H1 (cell line): ENCODE results near the gene KLHL36. TPM values are rescaled to one million over a fixed set of nuclear protein-coding genes. Genes with fewer than 3 reads are reported as not detected.

Source experiments
- CTCF ChIA-PET: fragments of 300-600 bp; sonication (Branson Sonifier 250); formaldehyde crosslinking; loops from one replicate; lab custom pipeline; 2021; ENCODE audit not compliant: partially characterized antibody; lab: Charles Lee
- POLR2A ChIA-PET: fragments of 300-600 bp; sonication (Branson Sonifier 250); formaldehyde crosslinking; loops from one replicate; lab custom pipeline; 2021; ENCODE audit warnings: inconsistent platforms; ENCODE audit not compliant: partially characterized antibody; lab: Charles Lee
- DNase-seq, 2 experiments: peaks; one replicate each; pipeline versions ENCODE4 v3.0.0 to v3.0.0-alpha.2; 2010 to 2022; ENCODE audit warnings: low spot score in 2 of 2, low read depth in 1 of 2, mixed read lengths in 1 of 2
- FAIRE-seq: peaks from 2 replicates; lab custom pipeline; 2011; peaks lifted over from hg19 to GRCh38; lab: Jason Lieb, UNC
- H2AFZ ChIP-seq: 2 replicates; pipeline ENCODE4 v1.8.1; 2012; ENCODE audit warnings: low read length, inconsistent platforms
- H2AK5ac ChIP-seq: 2 replicates; pipeline ENCODE4 v1.6.1; 2013; ENCODE audit warnings: low read depth, low read length
- H2BK120ac ChIP-seq: replicated peaks from 2 replicates; pipeline ENCODE3; 2013; ENCODE audit warnings: low read depth, low read length, inconsistent platforms
- H2BK12ac ChIP-seq: 2 replicates; pipeline ENCODE4 v1.6.1; 2013; ENCODE audit warnings: low read depth, low read length
- H2BK15ac ChIP-seq: 2 replicates; pipeline ENCODE4 v1.6.1; 2013; ENCODE audit warnings: low read length
- H2BK20ac ChIP-seq: 2 replicates; pipeline ENCODE4 v1.6.1; 2013; ENCODE audit warnings: low read length
- H2BK5ac ChIP-seq: 2 replicates; pipeline ENCODE4 v1.6.1; 2013; ENCODE audit warnings: low read depth, low read length
- H3K14ac ChIP-seq: 2 replicates; pipeline ENCODE4 v1.6.1; 2013; ENCODE audit warnings: inconsistent platforms; ENCODE audit not compliant: insufficient read length
- H3K18ac ChIP-seq: 2 replicates; pipeline ENCODE4 v1.6.1; 2013; ENCODE audit warnings: low read length; ENCODE audit errors: extremely low read depth
- H3K23ac ChIP-seq: 2 replicates; pipeline ENCODE4 v1.6.1; 2013; ENCODE audit warnings: inconsistent platforms; ENCODE audit not compliant: insufficient read length
- H3K23me2 ChIP-seq: 2 replicates; pipeline ENCODE4 v1.6.1; 2013; ENCODE audit warnings: low read depth, low read length
- H3K27ac ChIP-seq: 2 replicates; pipeline ENCODE4 v1.6.1; 2011; ENCODE audit warnings: low read depth, low read length, inconsistent platforms
- H3K27me3 ChIP-seq, 4 experiments: replicated peaks in 1 of 4; 1 replicate in 1 of 4; 2 replicates in 3 of 4; pipeline versions ENCODE4 v1.6.1 to v1.8.1; 2011 to 2013; ENCODE audit warnings: low read length in 3 of 4, mild to moderate bottlenecking in 3 of 4, inconsistent platforms in 2 of 4, mixed read lengths in 2 of 4, moderate library complexity in 1 of 4; ENCODE audit not compliant: control insufficient read depth in 3 of 4, insufficient read depth in 3 of 4; ENCODE audit errors: extremely low read depth in 1 of 4
- H3K36me3 ChIP-seq, 4 experiments: 2 replicates each; pipeline versions ENCODE4 v1.6.1 to v1.8.1; 2011 to 2013; ENCODE audit warnings: mild to moderate bottlenecking in 4 of 4, low read length in 3 of 4, moderate library complexity in 2 of 4, control low read depth in 1 of 4, inconsistent platforms in 1 of 4; ENCODE audit not compliant: insufficient read depth in 4 of 4, control insufficient read depth in 2 of 4
- H3K4ac ChIP-seq: replicated peaks from 2 replicates; pipeline ENCODE3; 2013; ENCODE audit warnings: low read length, low read depth, mixed read lengths, inconsistent platforms; ENCODE audit not compliant: insufficient read length
- H3K4me1 ChIP-seq, 4 experiments: replicated peaks in 1 of 4; 1 replicate in 1 of 4; 2 replicates in 3 of 4; pipeline versions ENCODE4 v1.6.1 to v1.8.1; 2011 to 2013; ENCODE audit warnings: low read length in 3 of 4, inconsistent platforms in 2 of 4, mixed read lengths in 1 of 4; ENCODE audit not compliant: insufficient read depth in 4 of 4, control insufficient read depth in 3 of 4
- H3K4me2 ChIP-seq, 2 experiments: 2 replicates each; pipeline versions ENCODE4 v1.6.1 to v1.8.1; 2011 to 2013; ENCODE audit warnings: low read depth in 2 of 2, low read length in 2 of 2, control low read depth in 1 of 2, inconsistent platforms in 1 of 2, mild to moderate bottlenecking in 1 of 2; ENCODE audit not compliant: insufficient read depth in 1 of 2
- H3K4me3 ChIP-seq, 4 experiments: fragments of 200-600, 300-600 bp in 1 of 4; sonication (generic), shearing (Covaris generic), sonication (Bioruptor Twin) in 1 of 4; 2 replicates each; pipeline versions ENCODE4 v1.5.1 to v1.8.1; 2011 to 2016; ENCODE audit warnings: low read length in 4 of 4, low read depth in 3 of 4, control low read depth in 2 of 4, inconsistent platforms in 2 of 4, mild to moderate bottlenecking in 2 of 4, mixed read lengths in 1 of 4, moderate library complexity in 1 of 4; ENCODE audit not compliant: insufficient read depth in 2 of 4; ENCODE audit errors: extremely low read depth in 1 of 4
- H3K56ac ChIP-seq: replicated peaks from 2 replicates; pipeline ENCODE3; 2013; ENCODE audit warnings: low read depth, mild to moderate bottlenecking, mixed read lengths, low read length, inconsistent platforms; ENCODE audit not compliant: insufficient read length
- H3K79me1 ChIP-seq: 2 replicates; pipeline ENCODE4 v1.6.1; 2013; ENCODE audit warnings: low read depth, low read length, control low read depth
- H3K79me2 ChIP-seq, 2 experiments: 2 replicates each; pipeline versions ENCODE4 v1.6.1 to v1.8.1; 2012 to 2013; ENCODE audit warnings: low read length in 2 of 2, mild to moderate bottlenecking in 2 of 2, inconsistent platforms in 1 of 2; ENCODE audit not compliant: insufficient read depth in 2 of 2, control insufficient read depth in 1 of 2
- H3K9ac ChIP-seq, 4 experiments: replicated peaks in 1 of 4; 1 replicate in 1 of 4; 2 replicates in 3 of 4; pipeline versions ENCODE4 v1.6.1 to v1.8.1; 2011 to 2013; ENCODE audit warnings: low read depth in 3 of 4, low read length in 3 of 4, control low read depth in 2 of 4, mild to moderate bottlenecking in 2 of 4, moderate library complexity in 2 of 4, inconsistent platforms in 1 of 4; ENCODE audit errors: extremely low read depth in 1 of 4
- H3K9me3 ChIP-seq, 2 experiments: 2 replicates each; pipeline versions ENCODE4 v1.6.1 to v1.8.1; 2012 to 2013; ENCODE audit warnings: mild to moderate bottlenecking in 2 of 2, moderate library complexity in 2 of 2, control low read depth in 1 of 2, inconsistent platforms in 1 of 2, low read depth in 1 of 2, low read length in 1 of 2, mixed read lengths in 1 of 2; ENCODE audit not compliant: insufficient read depth in 2 of 2
- H4K20me1 ChIP-seq, 2 experiments: replicated peaks in 1 of 2; 2 replicates each; pipeline versions ENCODE3 to v1.8.1; 2011 to 2013; ENCODE audit warnings: inconsistent platforms in 2 of 2, low read length in 2 of 2, mild to moderate bottlenecking in 1 of 2; ENCODE audit not compliant: insufficient read depth in 2 of 2, control insufficient read depth in 1 of 2
- H4K5ac ChIP-seq: 2 replicates; pipeline ENCODE4 v1.6.1; 2013; ENCODE audit warnings: low read length, low read depth, mixed read lengths, inconsistent platforms; ENCODE audit not compliant: insufficient read length
- H4K8ac ChIP-seq: 2 replicates; pipeline ENCODE4 v1.8.0; 2013; ENCODE audit warnings: mild to moderate bottlenecking, moderate library complexity, low read length, inconsistent platforms; ENCODE audit not compliant: insufficient read depth; ENCODE audit errors: extremely low read depth
- H4K91ac ChIP-seq: replicated peaks from 2 replicates; pipeline ENCODE3; 2013; ENCODE audit warnings: low read length, mixed read lengths, inconsistent platforms; ENCODE audit not compliant: insufficient read length
- CHD2 ChIP-seq: IDR thresholded peaks from 2 replicates; pipeline ENCODE4 v1.6.1; 2012; ENCODE audit warnings: low read length, improper control_type of control experiment
- EGR1 ChIP-seq: IDR thresholded peaks from 2 replicates; pipeline ENCODE4 v1.6.1; 2011; ENCODE audit warnings: low read depth, low read length, borderline replicate concordance
- EZH2 ChIP-seq: fragments of 200-600 bp; sonication (generic); IDR thresholded peaks from 2 replicates; pipeline ENCODE4 v1.7.1; 2012; ENCODE audit warnings: low read depth, mild to moderate bottlenecking, moderate library complexity, low read length, inconsistent platforms; ENCODE audit not compliant: severe bottlenecking
- GTF2F1 ChIP-seq: IDR thresholded peaks from 2 replicates; pipeline ENCODE4 v1.6.1; 2012; ENCODE audit warnings: low read depth, low read length, improper control_type of control experiment, borderline replicate concordance
- HDAC6 ChIP-seq: IDR thresholded peaks from one replicate; pipeline ENCODE4 v1.7.1; 2012; ENCODE audit warnings: low read depth, mild to moderate bottlenecking, inconsistent platforms, low read length, moderate library complexity
- JUN ChIP-seq: IDR thresholded peaks from 2 replicates; pipeline ENCODE4 v1.6.1; 2011; ENCODE audit warnings: low read depth, mild to moderate bottlenecking, improper control_type of control experiment, low read length
- RAD21 ChIP-seq, 2 experiments: IDR thresholded peaks in 1 of 2; conservative IDR thresholded peaks in 1 of 2; 2 replicates each; pipeline ENCODE4 v1.6.1; 2011; ENCODE audit warnings: low read depth in 2 of 2, low read length in 2 of 2, improper control_type of control experiment in 1 of 2, inconsistent platforms in 1 of 2, mild to moderate bottlenecking in 1 of 2, moderate library complexity in 1 of 2
- SRF ChIP-seq: IDR thresholded peaks from 2 replicates; pipeline ENCODE4 v1.6.1; 2011; ENCODE audit warnings: mild to moderate bottlenecking, low read depth, low read length, moderate library complexity
- ZNF274 ChIP-seq: IDR thresholded peaks from 2 replicates; pipeline ENCODE4 v1.7.0; 2012; ENCODE audit warnings: low read length, borderline replicate concordance; ENCODE audit errors: extremely low read depth
- WGBS, 2 experiments: shearing (Covaris generic) in 1 of 2; methylation state at CpG; one replicate each; pipeline versions ENCODE4 v1.1.6 to v1.1.7; 2013 to 2015; ENCODE audit warnings: low lambda C conversion rate in 2 of 2, mixed read lengths in 2 of 2, inconsistent platforms in 1 of 2, low coverage in 1 of 2, missing lambda C conversion rate in 1 of 2; ENCODE audit not compliant: insufficient replicate concordance in 2 of 2, insufficient coverage in 1 of 2, insufficient read length in 1 of 2; ENCODE audit errors: extremely low coverage in 1 of 2, missing lambda C conversion rate in 1 of 2; 5-methylcytosine and 5-hydroxymethylcytosine counted together
- polyA plus RNA-seq, 7 experiments: library from polyadenylated mRNA; depleted of rRNA in 3 of 7; stranded (reverse) in 5 of 7; unstranded in 2 of 7; fragments of >200 nt in 5 of 7; fragments of 200-250 nt in 2 of 7; gene quantifications; 1 replicate in 5 of 7; 2 replicates in 1 of 7; 4 replicates in 1 of 7; pipeline versions ENCODE4 v1.2.1 to v1.2.3, GENCODE V29; 2011 to 2013; ENCODE audit warnings: missing spikeins in 2 of 7, mixed read lengths in 2 of 7
- total RNA-seq: library from RNA; stranded (reverse); fragmentation: NEBNext Ultra II Directional; extraction: Animal tissue kit (Norgen Biotek cat#: 25700); gene quantifications from 2 replicates; pipeline ENCODE4 v1.2.1, GENCODE V29; 2021

The KLHL36 gene
- total and polyA plus RNA-seq, 2 of the 8 experiments (the other 6 are each of a cell fraction or from before 2014, with no cell fraction given) = 22.9 to 33.6 TPM

GRCh38 chr16:84637709-84638108 is 10.6 kb upstream of the KLHL36 start:
- Histone ChIP-seq H3K4ac (no peak overlapping the region), H2AK5ac (no peak overlapping the region), H2BK15ac (no peak overlapping the region), H2BK20ac (no peak overlapping the region), H3K14ac (no peak overlapping the region), H4K8ac (no peak overlapping the region), H2BK120ac (no peak overlapping the region), H4K91ac (no peak overlapping the region), H2AFZ (no peak overlapping the region), H3K4me1 (peaks cover 0 to 7% (median 1%) of the 10 kb centered on the region in 4 experiments; a peak in 3 of 7 replicates), H3K56ac (no peak overlapping the region), H4K5ac (no peak overlapping the region), H3K4me2 (no peak overlapping the region), H3K4me3 (no peak overlapping the region), H3K23me2 (no peaks in the 10 kb centered on the region), H2BK5ac (no peak overlapping the region), H3K27ac (no peak overlapping the region), H3K27me3 (no peaks in the 10 kb centered on the region), H3K36me3 (no peaks in the 10 kb centered on the region), H4K20me1 (no peaks in the 10 kb centered on the region), H3K23ac (no peak overlapping the region), H3K18ac (no peak overlapping the region), H3K79me1 (no peaks in the 10 kb centered on the region), H3K9ac (no peak overlapping the region), H3K9me3 (no peaks in the 10 kb centered on the region), H2BK12ac (no peak overlapping the region), H3K79me2 (no peaks in the 10 kb centered on the region)
- ChIA-PET POLR2A (no interaction called here), CTCF (interaction anchor here (0.9 to 4.0 kb wide), 5 partner anchors 16 to 131 kb away, joined by 3 to 20 read pairs (median 5); no protein-coding TSS in a partner anchor)
- WGBS, 2 experiments = 90% methylated on average over 4 of the region's 4 CpGs; no CpG with 5 or more reads in 1 of the 2 experiments
- DNase-seq = no peak
- TF ChIP-seq HDAC6 = no peak
- TF ChIP-seq JUN = no peak
- no peak for TF ChIP-seq RAD21 (IDR thresholded peaks at IDR 0.05 in 1 of 2, conservative IDR thresholded peaks at IDR 0.05 in 1 of 2; ENCODE audit: low read depth in 2 of 2, low read length in 2 of 2)
- TF ChIP-seq ZNF274 = no peak
- TF ChIP-seq CHD2 = no peak
- TF ChIP-seq EZH2 = no peak
- TF ChIP-seq EGR1 = no peak
- TF ChIP-seq SRF = no peak
- no peak for TF ChIP-seq GTF2F1
- no peak for FAIRE-seq
